Measurements from ENCODE around the gene NRARP. TPM values are rescaled to one million over a fixed set of nuclear protein-coding genes. Genes with fewer than 3 reads are reported as not detected.

The NRARP gene
- total and polyA plus RNA-seq, 7 donors: 0.73 to 7.5 (median 3.5) TPM

- H3K27ac ChIP-seq: peak overlapping the region; percentile 72
- H3K36me3 ChIP-seq (ENCODE audit: insufficient read depth in 1 of 2, low read depth in 1 of 2): no peaks in the 10 kb centered on the region
- intact Hi-C loops (cut with DNase I): no loop called here
- WGBS, 3 donors: 65 to 76% (median 75%) methylated on average over 18 of the region's 18 CpGs
- H3K4me3 ChIP-seq: no peak overlapping the region
- peaks cover 9% of the 10 kb centered on the region for H3K4me1 ChIP-seq
- ATAC-seq (no peak), DNase-seq (no peak)
- no peaks in the 10 kb centered on the region for H3K9me3 ChIP-seq
- peaks cover 0 to 31% (median 13%) of the 10 kb centered on the region in 3 donors for H3K27me3 ChIP-seq (ENCODE audit: insufficient read depth in 3 of 3, low read length in 2 of 3)
- no peak for TF ChIP-seq CTCF (IDR thresholded peaks at IDR 0.05)
Measured at GRCh38 chr9:137318602-137319001, 16.5 kb upstream of the NRARP start.

GRCh38 chr9:137317718-137318511, 15.8 kb upstream of the NRARP start:
- ATAC-seq: peak in 1 of 4 donors; percentile 5
- H3K36me3 ChIP-seq (ENCODE audit: insufficient read depth in 1 of 2, low read depth in 1 of 2): no peaks in the 10 kb centered on the region
- no peaks in the 10 kb centered on the region for H3K9me3 ChIP-seq
- H3K4me3 ChIP-seq: no peak overlapping the region
- no peak for TF ChIP-seq CTCF (IDR thresholded peaks at IDR 0.05)
- peaks cover 0 to 31% (median 13%) of the 10 kb centered on the region in 3 donors for H3K27me3 ChIP-seq (ENCODE audit: insufficient read depth in 3 of 3, low read length in 2 of 3)
- WGBS, 3 donors: 76 to 79% (median 76%) methylated on average over 22 to 24 of the region's 24 CpGs
- peaks cover 9% of the 10 kb centered on the region for H3K4me1 ChIP-seq
- no peak overlapping the region for H3K27ac ChIP-seq
- intact Hi-C loops (cut with DNase I): no loop called here
- DNase-seq: peak in 1 of 2 donors; percentile 49

GRCh38 chr9:137317021-137317717, 15.1 kb upstream of the NRARP start:
- DNase-seq (peak in 1 of 2 donors; percentile 42), ATAC-seq (no peak)
- Histone ChIP-seq H3K27ac (peak overlapping the region; percentile 14), H3K27me3 (ENCODE audit: insufficient read depth in 3 of 3, low read length in 2 of 3) (peaks cover 0 to 31% (median 13%) of the 10 kb centered on the region in 3 donors), H3K4me3 (peak overlapping the region; percentile 51), H3K4me1 (peaks cover 9% of the 10 kb centered on the region), H3K9me3 (no peaks in the 10 kb centered on the region), H3K36me3 (ENCODE audit: insufficient read depth in 1 of 2, low read depth in 1 of 2) (no peaks in the 10 kb centered on the region)
- 89 to 92% (median 90%) methylated on average over 19 of the region's 19 CpGs for WGBS, 3 donors
- intact Hi-C loops (cut with DNase I): no loop called here
- no peak for TF ChIP-seq CTCF (IDR thresholded peaks at IDR 0.05)

- H3K4me1 ChIP-seq: peaks cover 9% of the 10 kb centered on the region
- peak overlapping the region; percentile 51 for H3K4me3 ChIP-seq
Measured at GRCh38 chr9:137316012-137316981, 14.2 kb upstream of the NRARP start.

More at GRCh38 chr9:137316012-137316981, 14.2 kb upstream of the NRARP start:
- no peak for TF ChIP-seq CTCF (IDR thresholded peaks at IDR 0.05)
- 6 to 12% (median 10%) methylated on average over 53 to 81 of the region's 83 CpGs for WGBS, 3 donors
- Histone ChIP-seq H3K36me3 (ENCODE audit: insufficient read depth in 1 of 2, low read depth in 1 of 2) (no peaks in the 10 kb centered on the region), H3K9me3 (no peaks in the 10 kb centered on the region), H3K27ac (peak overlapping the region; percentile 14), H3K27me3 (ENCODE audit: insufficient read depth in 3 of 3, low read length in 2 of 3) (peaks cover 0 to 31% (median 13%) of the 10 kb centered on the region in 3 donors)
- intact Hi-C loops (cut with DNase I): no loop called here
- DNase-seq (peak in 1 of 2 donors; percentile 63), ATAC-seq (no peak)
